CD4-positive, CD25-positive, alpha-beta regulatory T cell (primary cell): ENCODE results near the gene RSKR. TPM values are rescaled to one million over a fixed set of nuclear protein-coding genes. Genes with fewer than 3 reads are reported as not detected.

Experiments
- ATAC-seq, 2 donors: fragments of 150-1000 bp; cut with Tn5 transposase; one replicate each; pipeline ENCODE4 v1.10.0; 2021; ENCODE audit warnings: low read depth in 2 of 2, moderate number of reproducible peaks in 2 of 2, moderate library complexity in 1 of 2
- DNase-seq, 3 donors: peaks; one replicate each; pipeline versions ENCODE4 v3.0.0 to v3.0.0-alpha.2; 2012 to 2022; ENCODE audit warnings: mixed read lengths in 1 of 3
- H3K27ac ChIP-seq: one replicate; pipeline ENCODE4 v1.7.0; 2013; ENCODE audit warnings: mild to moderate bottlenecking, low read length; ENCODE audit not compliant: insufficient read depth, poor library complexity, severe bottlenecking
- H3K27me3 ChIP-seq: one replicate; pipeline ENCODE4 v1.7.0; 2013; ENCODE audit warnings: low read length; ENCODE audit not compliant: control insufficient read depth, insufficient read depth
- H3K36me3 ChIP-seq: one replicate; pipeline ENCODE4 v1.7.0; 2013; ENCODE audit warnings: mild to moderate bottlenecking, low read length, moderate library complexity; ENCODE audit not compliant: control insufficient read depth, insufficient read depth
- H3K4me1 ChIP-seq: 2 replicates; pipeline ENCODE4 v1.7.0; 2013; ENCODE audit warnings: mild to moderate bottlenecking, low read length; ENCODE audit not compliant: insufficient read depth, control insufficient read depth, poor library complexity, severe bottlenecking
- H3K4me3 ChIP-seq: one replicate; pipeline ENCODE4 v1.7.0; 2013; ENCODE audit warnings: low read depth, mild to moderate bottlenecking, low read length, moderate library complexity
- H3K9me3 ChIP-seq, 2 experiments: 1 replicate in 1 of 2; 2 replicates in 1 of 2; pipeline ENCODE4 v1.7.0; 2013; ENCODE audit warnings: low read length in 2 of 2, mild to moderate bottlenecking in 1 of 2, moderate library complexity in 1 of 2; ENCODE audit not compliant: control insufficient read depth in 2 of 2
- H3K27ac Mint-ChIP-seq, 3 donors: one replicate each; pipeline ENCODE4 v1.8.0; 2020 to 2022; ENCODE audit warnings: mild to moderate bottlenecking in 3 of 3, mixed read lengths in 3 of 3, moderate library complexity in 2 of 3
- H3K27me3 Mint-ChIP-seq: one replicate; pipeline ENCODE4 v1.8.0; 2022; ENCODE audit warnings: mild to moderate bottlenecking, mixed read lengths
- H3K36me3 Mint-ChIP-seq: one replicate; pipeline ENCODE4 v1.8.0; 2020; ENCODE audit warnings: mixed read lengths
- H3K4me1 Mint-ChIP-seq, 4 donors: one replicate each; pipeline ENCODE4 v1.8.0; 2020 to 2022; ENCODE audit warnings: mixed read lengths in 4 of 4, mild to moderate bottlenecking in 1 of 4
- H3K4me3 Mint-ChIP-seq, 4 donors: one replicate each; pipeline ENCODE4 v1.8.0; 2020 to 2022; ENCODE audit warnings: mild to moderate bottlenecking in 4 of 4, mixed read lengths in 4 of 4, moderate library complexity in 3 of 4
- H3K9me3 Mint-ChIP-seq, 7 donors: one replicate each; pipeline ENCODE4 v1.8.0; 2020 to 2022; ENCODE audit warnings: mixed read lengths in 7 of 7, mild to moderate bottlenecking in 3 of 7, moderate library complexity in 2 of 7
- polyA plus RNA-seq, 4 donors: library from polyadenylated mRNA; unstranded; fragments of 300-500 nt; fragmentation: Illumina TruSeq; gene quantifications; one replicate each; pipeline ENCODE4 v1.2.3, GENCODE V29; 2021
- total RNA-seq: library from RNA; stranded (reverse); gene quantifications from one replicate; pipeline ENCODE4 v1.2.3, GENCODE V29; 2022

The RSKR gene
- total and polyA plus RNA-seq, 5 donors from 2014 or later = 0.08 to 15.2 (median 0.44) TPM; not detected in 1

- H3K9me3 Mint-ChIP-seq = no peaks in the 10 kb centered on the region
- Histone ChIP-seq H3K36me3 (no peaks in the 10 kb centered on the region), H3K27ac (no peak overlapping the region), H3K9me3 (no peaks in the 10 kb centered on the region), H3K27me3 (no peaks in the 10 kb centered on the region), H3K4me3 (no peak overlapping the region), H3K4me1 (peaks cover 34% of the 10 kb centered on the region)
- H3K4me1 Mint-ChIP-seq = peaks cover 7 to 59% (median 39%) of the 10 kb centered on the region in 4 donors
- H3K27ac Mint-ChIP-seq = peak overlapping the region in 1 of 3 donors; percentile 36
- ATAC-seq (no peak), DNase-seq (no peak)
- H3K27me3 Mint-ChIP-seq = no peaks in the 10 kb centered on the region
- peaks cover 7% of the 10 kb centered on the region for H3K36me3 Mint-ChIP-seq
- peak overlapping the region in 3 of 4 donors; percentile 71 to 90 (median 79) for H3K4me3 Mint-ChIP-seq
Observed at GRCh38 chr17:28575126-28575795, 38.7 kb downstream of the RSKR start.

GRCh38 chr17:28574526-28574925, 39.5 kb downstream of the RSKR start:
- no peaks in the 10 kb centered on the region for H3K9me3 ChIP-seq
- no peaks in the 10 kb centered on the region for H3K27me3 ChIP-seq
- no peaks in the 10 kb centered on the region for H3K27me3 Mint-ChIP-seq
- no peak overlapping the region for H3K27ac ChIP-seq
- peaks cover 3% of the 10 kb centered on the region for H3K36me3 Mint-ChIP-seq
- H3K4me3 ChIP-seq = no peak overlapping the region
- ATAC-seq = no peak
- no peaks in the 10 kb centered on the region for H3K36me3 ChIP-seq
- peaks cover 41% of the 10 kb centered on the region for H3K4me1 ChIP-seq
- peak overlapping the region in 2 of 4 donors; percentile 70 to 73 for H3K4me3 Mint-ChIP-seq
- H3K4me1 Mint-ChIP-seq = peaks cover 12 to 66% (median 43%) of the 10 kb centered on the region in 4 donors
- no peaks in the 10 kb centered on the region for H3K9me3 Mint-ChIP-seq
- H3K27ac Mint-ChIP-seq = no peak overlapping the region
- peak in 2 of 3 donors; percentile 16 to 38 for DNase-seq

GRCh38 chr17:28573966-28574480, 40.0 kb downstream of the RSKR start:
- Mint-ChIP-seq H3K4me1 (peaks cover 14 to 71% (median 45%) of the 10 kb centered on the region in 4 donors), H3K27me3 (no peaks in the 10 kb centered on the region), H3K36me3 (peaks cover 3% of the 10 kb centered on the region), H3K9me3 (no peaks in the 10 kb centered on the region), H3K27ac (no peak overlapping the region), H3K4me3 (peak overlapping the region in 3 of 4 donors; percentile 24 to 73 (median 70))
- Histone ChIP-seq H3K36me3 (no peaks in the 10 kb centered on the region), H3K4me3 (no peak overlapping the region), H3K9me3 (no peaks in the 10 kb centered on the region), H3K27me3 (no peaks in the 10 kb centered on the region), H3K4me1 (peaks cover 46% of the 10 kb centered on the region), H3K27ac (no peak overlapping the region)
- ATAC-seq (no peak), DNase-seq (no peak)

- ATAC-seq (no peak), DNase-seq (no peak)
- no peak overlapping the region for H3K27ac ChIP-seq
- Mint-ChIP-seq H3K27me3 (no peaks in the 10 kb centered on the region), H3K9me3 (peaks cover 0 to 1% (median 0%) of the 10 kb centered on the region in 7 donors), H3K36me3 (peaks cover 3% of the 10 kb centered on the region), H3K4me1 (peaks cover 16 to 76% (median 48%) of the 10 kb centered on the region in 4 donors), H3K27ac (no peak overlapping the region), H3K4me3 (peak overlapping the region in 3 of 4 donors; percentile 15 to 99 (median 98))
- H3K4me1 ChIP-seq = peaks cover 51% of the 10 kb centered on the region
- no peaks in the 10 kb centered on the region for H3K27me3 ChIP-seq
- no peaks in the 10 kb centered on the region for H3K9me3 ChIP-seq
- no peak overlapping the region for H3K4me3 ChIP-seq
- no peaks in the 10 kb centered on the region for H3K36me3 ChIP-seq
Observed at GRCh38 chr17:28573521-28573920, 40.5 kb downstream of the RSKR start.

GRCh38 chr17:28573040-28573380, 41.0 kb downstream of the RSKR start:
- peaks cover 0 to 1% (median 0%) of the 10 kb centered on the region in 7 donors for H3K9me3 Mint-ChIP-seq
- H3K4me3 Mint-ChIP-seq = peak overlapping the region; percentile 15 to 99 (median 98)
- Histone ChIP-seq H3K9me3 (no peaks in the 10 kb centered on the region), H3K27ac (no peak overlapping the region), H3K4me1 (peaks cover 53% of the 10 kb centered on the region), H3K27me3 (no peaks in the 10 kb centered on the region), H3K36me3 (no peaks in the 10 kb centered on the region), H3K4me3 (peak overlapping the region; percentile 96)
- no peak for ATAC-seq
- DNase-seq = no peak
- peaks cover 3% of the 10 kb centered on the region for H3K36me3 Mint-ChIP-seq
- H3K4me1 Mint-ChIP-seq = peaks cover 20 to 81% (median 52%) of the 10 kb centered on the region in 4 donors
- no peaks in the 10 kb centered on the region for H3K27me3 Mint-ChIP-seq
- peak overlapping the region in 2 of 3 donors; percentile 95 to 97 for H3K27ac Mint-ChIP-seq

- H3K9me3 ChIP-seq = no peaks in the 10 kb centered on the region
- ATAC-seq = no peak
- H3K4me1 ChIP-seq = peaks cover 53% of the 10 kb centered on the region
- DNase-seq = peak in 1 of 3 donors; percentile 44
- no peaks in the 10 kb centered on the region for H3K27me3 ChIP-seq
- peak overlapping the region; percentile 96 for H3K4me3 ChIP-seq
- H3K36me3 ChIP-seq = no peaks in the 10 kb centered on the region
- Mint-ChIP-seq H3K4me1 (peaks cover 20 to 87% (median 57%) of the 10 kb centered on the region in 4 donors), H3K27me3 (no peaks in the 10 kb centered on the region), H3K9me3 (peaks cover 0 to 1% (median 0%) of the 10 kb centered on the region in 7 donors), H3K4me3 (peak overlapping the region; percentile 92 to 99 (median 98)), H3K36me3 (peaks cover 8% of the 10 kb centered on the region), H3K27ac (peak overlapping the region; percentile 87 to 97 (median 95))
- peak overlapping the region; percentile 84 for H3K27ac ChIP-seq
Observed at GRCh38 chr17:28572259-28573039, 41.5 kb downstream of the RSKR start.

- peak within 1 kb of the TSS; percentile 96 for H3K4me3 ChIP-seq
- H3K27ac ChIP-seq = peak within 1 kb of the TSS; percentile 84
- no peaks in the 10 kb centered on the region for H3K27me3 Mint-ChIP-seq
- H3K36me3 Mint-ChIP-seq = peaks cover 12% of the 10 kb centered on the region
- peak within 1 kb of the TSS; percentile 95 to 97 (median 95) for H3K27ac Mint-ChIP-seq
- peak within 1 kb of the TSS; percentile 92 to 99 (median 98) for H3K4me3 Mint-ChIP-seq
- H3K4me1 ChIP-seq = peaks cover 46% of the 10 kb centered on the region
- no peaks in the 10 kb centered on the region for H3K9me3 ChIP-seq
- H3K4me1 Mint-ChIP-seq = peaks cover 20 to 85% (median 56%) of the 10 kb centered on the region in 4 donors
- no peaks in the 10 kb centered on the region for H3K27me3 ChIP-seq
- peaks cover 0 to 1% (median 0%) of the 10 kb centered on the region in 7 donors for H3K9me3 Mint-ChIP-seq
- DNase-seq = peak; percentile 86 to 94 (median 88)
- peaks cover 7% of the 10 kb centered on the region for H3K36me3 ChIP-seq
- peak; percentile 98 for ATAC-seq
Observed at GRCh38 chr17:28571361-28572122, 42.4 kb downstream of the RSKR start, which contains the start of gene PIGS. Gene PIGS (minus strand): TSS chr17:28571524. CDS start chr17:28571496, 28 bp downstream.
